ENCODE measurements around the gene SULT1A2. TPM values are rescaled to one million over a fixed set of nuclear protein-coding genes. Genes with fewer than 3 reads are reported as not detected.

The SULT1A2 gene
- total RNA-seq, 1 donor from 2014 or later = not detected

- Mint-ChIP-seq H3K9me3 (no peaks in the 10 kb centered on the region), H3K4me3 (no peak overlapping the region), H3K27me3 (ENCODE audit: low read depth) (no peaks in the 10 kb centered on the region), H3K4me1 (no peaks in the 10 kb centered on the region), H3K36me3 (ENCODE audit: low read depth) (peaks cover 3% of the 10 kb centered on the region), H3K27ac (ENCODE audit: unreplicated experiment) (no peak overlapping the region)
- no peak for TF ChIP-seq CTCF (conservative IDR thresholded peaks at IDR 0.05)
- DNase-seq (ENCODE audit: low read depth, low spot score) = no peak
These were observed 6.2 kb downstream of the SULT1A2 start for GRCh38 chr16:28590384-28591340.

GRCh38 chr16:28589930-28590329 is 6.9 kb downstream of the SULT1A2 start:
- DNase-seq (ENCODE audit: low read depth, low spot score) = no peak
- Mint-ChIP-seq H3K4me1 (no peaks in the 10 kb centered on the region), H3K9me3 (no peaks in the 10 kb centered on the region), H3K36me3 (ENCODE audit: low read depth) (peaks cover 5% of the 10 kb centered on the region), H3K27me3 (ENCODE audit: low read depth) (no peaks in the 10 kb centered on the region), H3K27ac (ENCODE audit: unreplicated experiment) (no peak overlapping the region), H3K4me3 (no peak overlapping the region)
- no peak for TF ChIP-seq CTCF (conservative IDR thresholded peaks at IDR 0.05)

DNA sequence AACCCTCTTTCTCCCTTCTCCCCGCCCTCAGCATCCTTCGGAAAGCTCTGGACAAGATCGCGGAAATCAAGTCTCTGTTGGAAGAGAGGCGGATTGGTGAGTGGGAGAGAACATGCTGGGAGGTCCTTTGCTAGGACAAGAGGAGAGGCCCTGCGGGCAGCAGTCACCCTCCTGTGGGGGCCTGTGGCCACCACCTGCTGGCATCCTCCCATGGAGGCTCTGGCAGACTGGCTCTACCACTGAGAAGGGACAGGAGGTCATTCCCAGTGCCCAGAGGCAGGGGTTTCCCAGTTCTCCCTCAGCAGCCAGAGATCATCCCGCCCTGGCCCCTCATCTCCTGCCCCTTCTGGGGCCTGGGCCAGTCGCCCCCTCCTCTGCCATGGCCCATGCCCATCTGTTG is 7.8 kb downstream of the SULT1A2 start:
- Mint-ChIP-seq H3K4me1 (no peaks in the 10 kb centered on the region), H3K9me3 (no peaks in the 10 kb centered on the region), H3K27me3 (ENCODE audit: low read depth) (no peaks in the 10 kb centered on the region), H3K4me3 (no peak overlapping the region), H3K36me3 (ENCODE audit: low read depth) (peaks cover 8% of the 10 kb centered on the region), H3K27ac (ENCODE audit: unreplicated experiment) (no peak overlapping the region)
- no peak for TF ChIP-seq CTCF (conservative IDR thresholded peaks at IDR 0.05)
- no peak for DNase-seq (ENCODE audit: low read depth, low spot score)

- H3K27me3 Mint-ChIP-seq (ENCODE audit: low read depth) = no peaks in the 10 kb centered on the region
- no peaks in the 10 kb centered on the region for H3K4me1 Mint-ChIP-seq
- H3K27ac Mint-ChIP-seq (ENCODE audit: unreplicated experiment) = peak overlapping the region; percentile 58
- no peak overlapping the region for H3K4me3 Mint-ChIP-seq
- DNase-seq (ENCODE audit: low read depth, low spot score) = no peak
- H3K9me3 Mint-ChIP-seq = no peaks in the 10 kb centered on the region
- no peak for TF ChIP-seq CTCF (conservative IDR thresholded peaks at IDR 0.05)
- H3K36me3 Mint-ChIP-seq (ENCODE audit: low read depth) = peaks cover 8% of the 10 kb centered on the region
These were observed 9.5 kb downstream of the SULT1A2 start for GRCh38 chr16:28587386-28587785.

GRCh38 chr16:28586466-28586865 is 10.4 kb downstream of the SULT1A2 start:
- H3K4me1 Mint-ChIP-seq = no peaks in the 10 kb centered on the region
- no peak overlapping the region for H3K4me3 Mint-ChIP-seq
- DNase-seq (ENCODE audit: low read depth, low spot score) = no peak
- H3K27ac Mint-ChIP-seq (ENCODE audit: unreplicated experiment) = no peak overlapping the region
- H3K9me3 Mint-ChIP-seq = no peaks in the 10 kb centered on the region
- no peak for TF ChIP-seq CTCF (conservative IDR thresholded peaks at IDR 0.05)
- H3K36me3 Mint-ChIP-seq (ENCODE audit: low read depth) = peaks cover 8% of the 10 kb centered on the region
- H3K27me3 Mint-ChIP-seq (ENCODE audit: low read depth) = no peaks in the 10 kb centered on the region

Measured in neural crest cell (in vitro differentiated cells).